ENCODE data around the gene SCN5A. TPM values are rescaled to one million over a fixed set of nuclear protein-coding genes. Genes with fewer than 3 reads are reported as not detected.

The SCN5A gene
- total and polyA plus RNA-seq, 2 of the 8 experiments (the other 6 are each of a cell fraction or from before 2014, with no cell fraction given): 4.8 to 11.4 TPM

GRCh38 chr3:38558864-38559263, 90.6 kb downstream of the SCN5A start (continued):
- TF ChIP-seq ATF2 (IDR thresholded peaks at IDR 0.05; ENCODE audit: low read length) (no peak), NANOG (IDR thresholded peaks at IDR 0.05; ENCODE audit: insufficient read depth, low read depth, low read length, poor library complexity, severe bottlenecking) (no peak), ASH2L (IDR thresholded peaks at IDR 0.05; ENCODE audit: low read length) (no peak), JUN (IDR thresholded peaks at IDR 0.05; ENCODE audit: low read depth, low read length) (no peak), SIN3A (conservative IDR thresholded peaks at IDR 0.05 in 1 of 2, IDR thresholded peaks at IDR 0.05 in 1 of 2; ENCODE audit: low read depth in 1 of 2, low read length in 2 of 2) (no peak), KDM4A (IDR thresholded peaks at IDR 0.05; ENCODE audit: low read depth, low read length, severe bottlenecking) (no peak), CBX8 (IDR thresholded peaks at IDR 0.05; ENCODE audit: borderline replicate concordance, low read depth, low read length) (no peak)
